Kidney tubule cell (primary cell): Measurements from ENCODE around the gene GUCY1A1.

Experiments
- DNase-seq: peaks from one replicate; pipeline ENCODE4 v3.0.0-alpha.2; 2018; ENCODE audit warnings: low spot score

GUCY1A1 gene

GRCh38 chr4:155738548-155738947 lies 71.9 kb downstream of the GUCY1A1 start:
- no peak for DNase-seq

GRCh38 chr4:155741546-155741945 lies 74.9 kb downstream of the GUCY1A1 start:
- DNase-seq = no peak

GRCh38 chr4:155742310-155743015 lies 75.8 kb downstream of the GUCY1A1 start:
- no peak for DNase-seq

GRCh38 chr4:155745984-155746383 lies 79.3 kb downstream of the GUCY1A1 start:
- peak; percentile 89 for DNase-seq

GRCh38 chr4:155748039-155748438 lies 81.4 kb downstream of the GUCY1A1 start:
- DNase-seq = no peak

GRCh38 chr4:155749041-155749440 lies 82.4 kb downstream of the GUCY1A1 start:
- DNase-seq = no peak

GRCh38 chr4:155751569-155751968 lies 84.9 kb downstream of the GUCY1A1 start:
- DNase-seq = no peak

GRCh38 chr4:155757745-155758265 lies 91.2 kb downstream of the GUCY1A1 start:
- no peak for DNase-seq

- DNase-seq = peak; percentile 97
These were observed 92.1 kb downstream of the GUCY1A1 start, which contains the start of gene GUCY1B1 for GRCh38 chr4:155758481-155759371. Gene GUCY1B1, plus strand, starts transcription at chr4:155759021. Its CDS starts 120 bp downstream, at chr4:155759141.

GRCh38 chr4:155759372-155760252 lies 93.0 kb downstream of the GUCY1A1 start:
- peak; percentile 34 for DNase-seq

GRCh38 chr4:155761047-155761446 lies 94.4 kb downstream of the GUCY1A1 start:
- no peak for DNase-seq

- peak; percentile 65 for DNase-seq
These were observed 95.3 kb downstream of the GUCY1A1 start for GRCh38 chr4:155761916-155762315.

- no peak for DNase-seq
These were observed 95.7 kb downstream of the GUCY1A1 start for GRCh38 chr4:155762334-155762733.

- no peak for DNase-seq
These were observed 96.9 kb downstream of the GUCY1A1 start for GRCh38 chr4:155763551-155763950.

- DNase-seq = no peak
These were observed 98.5 kb downstream of the GUCY1A1 start for GRCh38 chr4:155765149-155765548.

GRCh38 chr4:155766622-155767021 lies 100.0 kb downstream of the GUCY1A1 start:
- no peak for DNase-seq

- no peak for DNase-seq
These were observed 101.7 kb downstream of the GUCY1A1 start for GRCh38 chr4:155768370-155768769.

GRCh38 chr4:155769090-155769489 lies 102.4 kb downstream of the GUCY1A1 start:
- no peak for DNase-seq

GRCh38 chr4:155772459-155773195 lies 106.0 kb downstream of the GUCY1A1 start:
- no peak for DNase-seq

GRCh38 chr4:155773196-155773800 lies 106.7 kb downstream of the GUCY1A1 start:
- no peak for DNase-seq

- no peak for DNase-seq
These were observed 107.4 kb downstream of the GUCY1A1 start for GRCh38 chr4:155774033-155774432.
